Mesenchymal stem cell (in vitro differentiated cells and primary cell): ENCODE data around the gene MVB12B.

Source experiments
- DNase-seq: peaks from one replicate; pipeline ENCODE4 v3.0.0-alpha.2; 2013
- H2AFZ ChIP-seq: one replicate; pipeline ENCODE4 v1.6.1; 2013; ENCODE audit warnings: low read depth, mild to moderate bottlenecking, control low read depth, inconsistent platforms, low read length, moderate library complexity
- H2AK5ac ChIP-seq: 2 replicates; pipeline ENCODE4 v1.6.1; 2013; ENCODE audit warnings: low read length, moderate library complexity, mild to moderate bottlenecking, inconsistent platforms; ENCODE audit not compliant: severe bottlenecking
- H2BK120ac ChIP-seq: one replicate; pipeline ENCODE4 v1.6.1; 2013; ENCODE audit warnings: low read depth, mild to moderate bottlenecking, inconsistent platforms, low read length, moderate library complexity
- H2BK12ac ChIP-seq, 2 experiments: one replicate each; pipeline ENCODE4 v1.6.1; 2013; ENCODE audit warnings: inconsistent platforms in 2 of 2, low read length in 2 of 2, mild to moderate bottlenecking in 2 of 2, moderate library complexity in 2 of 2, control low read depth in 1 of 2
- H2BK15ac ChIP-seq: one replicate; pipeline ENCODE4 v1.6.1; 2013; ENCODE audit warnings: mild to moderate bottlenecking, low read depth, inconsistent platforms; ENCODE audit not compliant: poor library complexity, severe bottlenecking
- H2BK5ac ChIP-seq: 2 replicates; pipeline ENCODE4 v1.6.1; 2013; ENCODE audit warnings: low read depth, mild to moderate bottlenecking, low read length, control low read depth, inconsistent platforms; ENCODE audit not compliant: poor library complexity, severe bottlenecking
- H3K14ac ChIP-seq, 2 experiments: one replicate each; pipeline ENCODE4 v1.6.1; 2013; ENCODE audit warnings: inconsistent platforms in 2 of 2, low read length in 2 of 2, control low read depth in 1 of 2, mild to moderate bottlenecking in 1 of 2, moderate library complexity in 1 of 2
- H3K18ac ChIP-seq, 2 experiments: one replicate each; pipeline ENCODE4 v1.6.1; 2013; ENCODE audit warnings: inconsistent platforms in 2 of 2, low read length in 2 of 2, control low read depth in 1 of 2, low read depth in 1 of 2, mild to moderate bottlenecking in 1 of 2
- H3K23ac ChIP-seq, 2 experiments: one replicate each; pipeline ENCODE4 v1.6.1; 2013; ENCODE audit warnings: inconsistent platforms in 2 of 2, low read length in 2 of 2, mild to moderate bottlenecking in 2 of 2, moderate library complexity in 2 of 2, control low read depth in 1 of 2
- H3K27ac ChIP-seq: 2 replicates; pipeline ENCODE4 v1.5.1; 2013; ENCODE audit warnings: mild to moderate bottlenecking, moderate library complexity, low read length, control low read depth, inconsistent platforms; ENCODE audit not compliant: poor library complexity, severe bottlenecking
- H3K27me3 ChIP-seq, 2 experiments: 2 replicates each; pipeline versions ENCODE4 v1.6.1 to v1.7.0; 2013; ENCODE audit warnings: low read length in 2 of 2, mild to moderate bottlenecking in 2 of 2, moderate library complexity in 2 of 2, control low read depth in 1 of 2, inconsistent platforms in 1 of 2; ENCODE audit not compliant: control insufficient read depth in 1 of 2, insufficient read depth in 1 of 2
- H3K36me3 ChIP-seq, 2 experiments: 2 replicates each; pipeline versions ENCODE4 v1.6.1 to v1.7.0; 2013; ENCODE audit warnings: low read length in 2 of 2, control low read depth in 1 of 2, inconsistent platforms in 1 of 2, low read depth in 1 of 2, mild to moderate bottlenecking in 1 of 2; ENCODE audit not compliant: insufficient read depth in 2 of 2, control insufficient read depth in 1 of 2
- H3K4ac ChIP-seq, 2 experiments: one replicate each; pipeline ENCODE4 v1.6.1; 2013; ENCODE audit warnings: inconsistent platforms in 2 of 2, low read length in 2 of 2, mild to moderate bottlenecking in 2 of 2, moderate library complexity in 2 of 2, control low read depth in 1 of 2, low read depth in 1 of 2
- H3K4me1 ChIP-seq: 2 replicates; pipeline ENCODE4 v1.6.1; 2013; ENCODE audit warnings: low read depth, low read length, control low read depth; ENCODE audit not compliant: control insufficient read depth, insufficient read depth
- H3K4me2 ChIP-seq: 2 replicates; pipeline ENCODE4 v1.6.1; 2013; ENCODE audit warnings: low read length, mild to moderate bottlenecking, inconsistent platforms; ENCODE audit not compliant: poor library complexity, severe bottlenecking
- H3K4me3 ChIP-seq, 2 experiments: 2 replicates each; pipeline versions ENCODE4 v1.5.1 to v1.7.0; 2013; ENCODE audit warnings: low read length in 2 of 2, mild to moderate bottlenecking in 2 of 2, control low read depth in 1 of 2, low read depth in 1 of 2; ENCODE audit not compliant: insufficient read depth in 1 of 2
- H3K79me1 ChIP-seq: replicated peaks from 2 replicates; pipeline ENCODE4 v1.6.1; 2013; ENCODE audit warnings: mild to moderate bottlenecking, control low read depth, low read length, inconsistent platforms; ENCODE audit not compliant: poor library complexity, severe bottlenecking
- H3K9ac ChIP-seq: 2 replicates; pipeline ENCODE4 v1.7.0; 2013; ENCODE audit warnings: mild to moderate bottlenecking, low read length, moderate library complexity
- H3K9me3 ChIP-seq: 2 replicates; pipeline ENCODE4 v1.7.0; 2013; ENCODE audit warnings: mild to moderate bottlenecking, low read length; ENCODE audit not compliant: control insufficient read depth
- H4K8ac ChIP-seq: one replicate; pipeline ENCODE4 v1.6.1; 2013; ENCODE audit warnings: inconsistent platforms, mild to moderate bottlenecking, low read length, moderate library complexity
- H4K91ac ChIP-seq: one replicate; pipeline ENCODE4 v1.6.1; 2013; ENCODE audit warnings: mild to moderate bottlenecking, low read length, inconsistent platforms
- WGBS: methylation state at CpG from one replicate; pipeline ENCODE4 v1.1.7; 2013; ENCODE audit warnings: mixed read lengths; 5-methylcytosine and 5-hydroxymethylcytosine counted together

The MVB12B gene

GRCh38 chr9:126417684-126418083, 91.1 kb downstream of the MVB12B start:
- no peak overlapping the region for H3K18ac ChIP-seq
- H2AK5ac ChIP-seq = no peak overlapping the region
- H3K4me1 ChIP-seq = peaks cover 26% of the 10 kb centered on the region
- no peak overlapping the region for H4K91ac ChIP-seq
- H3K4me3 ChIP-seq = no peak overlapping the region
- H2BK5ac ChIP-seq = no peak overlapping the region
- no peak overlapping the region for H2BK120ac ChIP-seq
- no peak overlapping the region for H3K27ac ChIP-seq
- DNase-seq = no peak
- WGBS = 97% methylated on average over 2 of the region's 2 CpGs
- peaks cover 8 to 10% of the 10 kb centered on the region in 2 experiments for H3K36me3 ChIP-seq
- H3K27me3 ChIP-seq = no peaks in the 10 kb centered on the region
- H2BK15ac ChIP-seq = no peak overlapping the region
- H3K4ac ChIP-seq = no peak overlapping the region
- no peak overlapping the region for H3K23ac ChIP-seq
- H3K9me3 ChIP-seq = no peaks in the 10 kb centered on the region
- H3K4me2 ChIP-seq = no peak overlapping the region
- no peaks in the 10 kb centered on the region for H3K79me1 ChIP-seq
- H3K14ac ChIP-seq = no peak overlapping the region
- H2BK12ac ChIP-seq = no peak overlapping the region
- H4K8ac ChIP-seq = no peak overlapping the region
- no peak overlapping the region for H3K9ac ChIP-seq
- H2AFZ ChIP-seq = no peak overlapping the region

- Histone ChIP-seq H3K14ac (no peak overlapping the region), H3K4me1 (peaks cover 26% of the 10 kb centered on the region), H3K4ac (no peak overlapping the region), H2BK120ac (no peak overlapping the region), H3K36me3 (peaks cover 8 to 12% of the 10 kb centered on the region in 2 experiments), H3K27me3 (no peaks in the 10 kb centered on the region), H3K18ac (no peak overlapping the region), H2BK12ac (no peak overlapping the region), H4K91ac (no peak overlapping the region), H3K23ac (no peak overlapping the region), H3K4me3 (no peak overlapping the region), H4K8ac (no peak overlapping the region), H3K9me3 (no peaks in the 10 kb centered on the region), H3K79me1 (no peaks in the 10 kb centered on the region), H2AFZ (no peak overlapping the region), H2BK15ac (no peak overlapping the region), H2AK5ac (no peak overlapping the region), H3K4me2 (no peak overlapping the region), H2BK5ac (no peak overlapping the region), H3K27ac (no peak overlapping the region), H3K9ac (no peak overlapping the region)
- WGBS = 86% methylated on average over 6 of the region's 6 CpGs
- DNase-seq = no peak
Observed at GRCh38 chr9:126418608-126419007, 92.0 kb downstream of the MVB12B start.

GRCh38 chr9:126419475-126419874, 92.8 kb downstream of the MVB12B start:
- no peak overlapping the region for H4K8ac ChIP-seq
- no peak overlapping the region for H3K4ac ChIP-seq
- H3K4me1 ChIP-seq = peaks cover 29% of the 10 kb centered on the region
- no peak overlapping the region for H2BK12ac ChIP-seq
- H3K23ac ChIP-seq = no peak overlapping the region
- H2BK5ac ChIP-seq = no peak overlapping the region
- no peak overlapping the region for H3K18ac ChIP-seq
- H3K4me2 ChIP-seq = no peak overlapping the region
- H3K14ac ChIP-seq = no peak overlapping the region
- no peak overlapping the region for H2AFZ ChIP-seq
- no peak overlapping the region for H2AK5ac ChIP-seq
- H3K27ac ChIP-seq = no peak overlapping the region
- H2BK120ac ChIP-seq = no peak overlapping the region
- H3K27me3 ChIP-seq = no peaks in the 10 kb centered on the region
- H3K79me1 ChIP-seq = no peaks in the 10 kb centered on the region
- H3K9me3 ChIP-seq = no peaks in the 10 kb centered on the region
- no peak for DNase-seq
- 93% methylated on average over 6 of the region's 6 CpGs for WGBS
- H3K9ac ChIP-seq = no peak overlapping the region
- H2BK15ac ChIP-seq = no peak overlapping the region
- H3K36me3 ChIP-seq = peaks cover 11 to 17% of the 10 kb centered on the region in 2 experiments
- no peak overlapping the region for H3K4me3 ChIP-seq
- H4K91ac ChIP-seq = peak overlapping the region; percentile 52

GRCh38 chr9:126420135-126420534, 93.5 kb downstream of the MVB12B start:
- no peak overlapping the region for H3K27ac ChIP-seq
- no peak overlapping the region for H2BK12ac ChIP-seq
- H3K4me1 ChIP-seq = peaks cover 29% of the 10 kb centered on the region
- WGBS = 95% methylated on average over 7 of the region's 7 CpGs
- no peak overlapping the region for H3K23ac ChIP-seq
- H3K18ac ChIP-seq = no peak overlapping the region
- H3K4ac ChIP-seq = no peak overlapping the region
- no peak overlapping the region for H2BK5ac ChIP-seq
- H3K4me2 ChIP-seq = no peak overlapping the region
- H3K79me1 ChIP-seq = no peaks in the 10 kb centered on the region
- no peak overlapping the region for H3K4me3 ChIP-seq
- no peak overlapping the region for H2AK5ac ChIP-seq
- no peaks in the 10 kb centered on the region for H3K27me3 ChIP-seq
- no peak overlapping the region for H2BK15ac ChIP-seq
- H4K91ac ChIP-seq = no peak overlapping the region
- peaks cover 13 to 17% of the 10 kb centered on the region in 2 experiments for H3K36me3 ChIP-seq
- no peaks in the 10 kb centered on the region for H3K9me3 ChIP-seq
- no peak overlapping the region for H4K8ac ChIP-seq
- H2AFZ ChIP-seq = no peak overlapping the region
- H2BK120ac ChIP-seq = no peak overlapping the region
- H3K14ac ChIP-seq = no peak overlapping the region
- no peak overlapping the region for H3K9ac ChIP-seq
- DNase-seq = no peak
